SKM-1 treated with dmso at 0.1 percent for 144 hours (cell line): Measurements from ENCODE around the gene ZNF511.

Experiments used
- DNase-seq: peaks from one replicate; lab custom pipeline; 2025; ENCODE audit not compliant: unreplicated experiment; lab: John Stamatoyannopoulos, UW

ZNF511 gene

GRCh38 chr10:133334503-133335245 is 26.0 kb downstream of the ZNF511 start:
- no peak for DNase-seq

GRCh38 chr10:133335246-133336117 is 26.8 kb downstream of the ZNF511 start:
- DNase-seq, result no peak

- DNase-seq, result no peak
Measured at GRCh38 chr10:133336118-133336576, 27.4 kb downstream of the ZNF511 start.

GRCh38 chr10:133336577-133337369 is 28.1 kb downstream of the ZNF511 start, which contains the start of gene CALY:
Gene CALY (minus strand): TSS chr10:133336896. CDS start chr10:133328989, 7,907 bp downstream.
- no peak for DNase-seq

GRCh38 chr10:133337370-133337725 is 28.6 kb downstream of the ZNF511 start:
- no peak for DNase-seq

DNA sequence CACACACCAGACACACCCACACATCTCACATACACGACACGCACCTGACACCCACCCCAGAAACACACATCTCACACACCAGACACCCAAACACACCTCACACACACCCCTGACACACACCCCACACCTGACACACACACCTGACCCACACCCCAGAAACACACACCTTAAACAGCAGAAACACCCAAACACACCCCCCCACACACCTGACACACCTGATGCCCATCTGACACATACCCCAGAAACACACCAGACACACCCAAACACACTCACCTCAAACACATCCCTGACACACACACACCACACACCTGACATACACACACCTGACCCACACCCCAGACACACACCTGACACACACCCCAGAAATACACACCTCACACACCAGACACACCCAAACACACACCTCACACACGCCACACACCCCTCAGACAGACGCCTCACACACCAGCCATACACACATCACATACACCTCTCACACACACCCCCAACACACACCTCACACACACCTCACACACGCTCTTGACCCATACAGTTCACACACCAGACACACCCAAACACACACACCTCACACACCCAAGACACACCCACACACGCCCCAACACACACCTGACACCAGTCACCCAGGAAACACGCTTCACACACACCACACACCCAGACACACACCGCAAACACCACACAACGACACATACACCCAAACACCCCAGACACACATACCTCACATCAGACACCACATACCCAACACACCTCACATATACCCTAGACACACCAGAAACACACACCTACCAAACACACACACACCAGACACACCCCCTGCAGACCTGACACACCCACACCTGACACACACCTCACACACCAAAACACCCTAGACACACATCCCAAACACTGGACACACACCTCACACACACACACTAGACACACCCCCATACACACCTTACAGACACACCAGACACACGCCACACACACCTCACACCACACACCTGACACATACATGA is 29.7 kb downstream of the ZNF511 start:
- no peak for DNase-seq

DNA sequence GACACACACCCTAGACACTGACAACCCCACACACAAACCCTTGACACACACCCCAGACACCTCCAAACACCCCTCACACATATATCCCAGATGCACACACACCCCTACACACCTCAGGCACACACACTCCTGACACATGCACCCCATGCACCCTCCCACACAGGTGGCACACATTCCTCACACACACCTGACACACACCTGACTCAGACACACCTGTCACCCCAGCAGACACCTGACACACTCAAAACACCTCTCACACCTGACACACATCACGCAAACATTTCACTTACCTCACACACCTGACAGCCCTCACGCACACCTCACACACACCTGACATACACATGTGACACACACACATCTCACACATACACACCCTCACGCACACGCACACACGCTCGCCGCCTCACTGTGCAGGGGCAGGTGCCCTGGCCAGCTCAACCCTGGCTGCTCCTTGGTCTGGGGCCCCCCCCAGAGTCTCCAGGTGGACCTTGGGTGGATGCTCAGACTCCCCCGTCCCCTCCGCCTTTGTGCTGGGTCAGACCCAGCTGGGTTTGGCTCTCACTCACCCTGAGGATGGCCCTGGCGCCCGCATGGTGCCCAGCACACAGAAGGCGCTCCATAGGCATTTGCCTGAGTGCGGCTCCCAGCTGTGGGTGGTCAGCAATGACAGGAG is 31.1 kb downstream of the ZNF511 start:
- no peak for DNase-seq

DNA sequence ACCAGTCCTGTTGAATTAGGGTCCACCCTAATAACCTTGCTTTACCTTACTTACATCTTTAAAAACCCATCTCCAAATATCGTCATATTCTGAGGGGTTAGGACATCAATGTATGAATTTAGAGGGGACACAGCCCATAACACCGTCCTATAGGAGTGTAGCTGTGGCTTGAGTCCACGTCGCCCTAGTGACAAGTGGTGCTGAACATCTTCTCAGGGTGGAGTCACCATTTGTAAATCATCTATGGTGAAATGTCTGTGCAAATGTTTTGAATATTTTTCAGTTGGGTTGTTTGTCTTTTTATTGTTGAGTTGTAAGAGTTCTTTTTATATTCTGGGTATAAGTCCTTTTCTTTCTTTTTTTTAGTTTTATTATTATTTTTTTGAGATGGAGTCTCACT is 33.3 kb downstream of the ZNF511 start:
- DNase-seq, result no peak

DNA sequence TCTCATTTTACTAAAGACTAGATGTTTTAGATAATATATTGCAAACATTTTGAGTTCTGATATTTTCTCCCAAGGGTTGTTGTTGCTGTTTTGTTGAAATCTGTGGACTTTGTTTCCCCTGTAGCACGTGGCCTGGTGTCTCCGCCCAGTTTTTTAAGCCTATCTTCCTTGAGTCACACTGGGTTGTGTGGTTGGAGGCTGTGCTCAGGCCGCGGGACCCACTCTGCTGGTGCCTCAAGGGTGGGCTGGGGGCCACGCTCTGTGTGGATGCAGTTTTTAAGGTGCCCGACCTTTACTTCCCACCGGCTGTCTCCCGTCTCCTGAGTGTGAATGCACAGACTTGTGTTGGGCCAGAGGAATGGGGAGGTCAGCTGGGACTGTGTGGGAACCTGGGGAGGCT is 34.2 kb downstream of the ZNF511 start:
- DNase-seq, result no peak

DNA sequence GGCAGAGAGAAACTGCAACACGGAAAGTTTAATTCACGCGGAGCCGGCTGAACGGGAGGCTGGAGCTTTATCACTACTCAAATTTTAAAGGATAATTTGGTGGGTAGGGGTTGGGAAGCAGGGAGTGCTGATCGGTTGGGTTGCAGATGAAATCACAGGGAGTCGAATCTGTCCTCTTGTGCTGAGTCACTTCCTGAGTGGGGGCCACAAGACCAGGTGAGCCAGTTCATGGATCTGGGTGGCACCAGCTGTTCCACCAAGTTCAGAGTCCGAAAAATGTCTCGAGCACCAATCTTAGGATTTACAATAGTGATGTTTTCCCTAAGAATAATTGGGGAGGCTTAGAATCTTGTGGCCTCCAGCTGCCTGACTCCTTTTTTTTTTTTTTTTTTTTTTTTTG is 34.8 kb downstream of the ZNF511 start:
- DNase-seq, result no peak

GRCh38 chr10:133344236-133344635 is 35.5 kb downstream of the ZNF511 start:
- DNase-seq, result no peak

DNA sequence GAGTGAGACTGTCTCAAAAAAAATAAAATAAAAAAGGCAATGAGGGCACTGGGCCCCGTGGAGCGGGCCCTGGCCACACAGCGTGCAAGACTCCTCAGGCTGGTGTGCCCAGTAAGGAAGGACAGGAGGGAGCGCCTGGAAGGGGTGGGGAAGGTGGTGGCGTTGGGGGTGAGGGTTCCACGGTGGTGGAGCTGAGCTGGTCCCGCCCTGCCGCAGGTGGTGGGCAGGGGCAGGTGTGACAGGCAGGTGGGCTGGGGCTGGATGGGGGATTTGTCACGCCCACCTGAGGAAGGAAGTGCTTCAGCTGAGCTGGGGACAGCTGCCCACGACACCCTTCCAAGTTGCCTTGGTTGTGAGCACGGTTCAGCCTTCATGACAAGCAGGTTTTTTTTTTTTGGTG is 37.7 kb downstream of the ZNF511 start:
- no peak for DNase-seq

GRCh38 chr10:133347710-133348517 is 39.2 kb downstream of the ZNF511 start:
- DNase-seq, result no peak

DNA sequence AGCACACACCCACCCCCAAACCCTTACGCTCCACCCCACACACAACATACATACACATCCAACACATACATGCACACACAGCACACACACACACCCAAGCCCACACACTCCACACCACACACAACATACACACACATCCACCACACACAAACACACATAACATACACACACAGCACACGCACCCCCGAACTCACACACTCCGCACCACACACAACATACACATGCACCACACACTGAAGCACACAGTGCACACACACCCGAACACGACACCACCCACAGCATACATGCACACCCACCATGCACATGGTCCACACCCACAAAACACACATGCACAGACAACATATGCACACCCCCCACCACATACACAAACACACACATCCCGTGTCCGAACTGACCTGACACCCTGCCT is 40.5 kb downstream of the ZNF511 start:
- DNase-seq, result no peak

DNA sequence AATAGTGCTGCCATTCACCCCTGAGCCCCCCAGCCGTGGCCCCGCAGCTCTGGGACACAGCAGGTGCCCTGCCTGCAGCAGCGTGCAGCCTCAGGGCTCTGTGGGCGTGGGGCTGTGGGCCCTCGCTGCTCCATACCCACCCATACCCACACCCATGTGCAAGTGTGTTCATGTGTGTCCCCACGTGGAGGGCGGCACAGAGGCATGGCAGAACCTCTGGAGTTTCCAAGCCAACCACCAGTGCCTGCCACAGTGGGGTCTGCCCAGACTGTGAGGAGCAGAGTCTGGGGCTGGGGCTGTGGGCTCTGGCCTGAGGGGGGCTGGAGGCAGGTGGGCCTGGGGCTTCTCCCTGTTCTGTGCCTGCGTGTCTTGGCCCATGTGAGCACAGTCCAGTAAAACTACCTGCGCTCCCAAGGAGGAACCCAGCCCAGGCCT is 40.9 kb downstream of the ZNF511 start:
- no peak for DNase-seq

DNA sequence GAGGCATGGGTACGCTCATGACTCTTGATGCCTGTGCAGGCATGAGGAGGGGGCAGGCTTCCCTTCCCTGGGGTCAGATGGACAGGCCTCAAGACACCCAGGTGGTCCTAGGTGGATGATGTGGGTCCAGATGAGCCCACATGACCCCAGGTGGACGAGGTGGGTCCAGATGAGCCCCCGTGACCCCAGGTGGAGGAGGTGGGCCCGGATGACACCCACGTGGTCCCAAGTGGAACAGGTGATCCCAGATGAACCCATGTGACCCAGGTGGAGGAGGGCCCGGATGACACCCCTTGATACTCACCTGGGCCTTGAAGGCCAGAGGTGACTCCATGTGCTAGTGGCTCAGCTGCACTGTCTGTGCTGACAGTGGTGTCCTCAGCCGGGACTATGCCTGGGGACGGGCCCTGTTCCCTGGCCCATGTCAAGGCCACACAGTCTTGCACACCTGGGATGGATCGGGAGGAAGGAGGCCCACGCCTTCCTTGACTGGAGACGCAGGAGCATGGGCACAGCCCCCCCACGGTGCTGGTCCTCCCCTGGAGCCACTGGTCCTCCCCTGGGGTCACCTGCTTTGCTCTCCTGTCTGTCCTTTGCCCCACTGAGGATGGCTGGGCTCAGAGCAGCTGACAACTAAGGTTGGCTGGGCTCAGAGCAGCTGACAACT is 41.7 kb downstream of the ZNF511 start:
- no peak for DNase-seq

GRCh38 chr10:133350950-133351329 is 42.2 kb downstream of the ZNF511 start:
- DNase-seq, result no peak
